Panc1 (cell line): Measurements from ENCODE around the gene WDR86.

ENCODE experiments used
- CTCF ChIP-seq: fragments of 450-650 bp; IDR thresholded peaks from 2 replicates; pipeline ENCODE4 v1.5.1; 2017; ENCODE audit warnings: mild to moderate bottlenecking
- TCF7L2 ChIP-seq: IDR thresholded peaks from 2 replicates; pipeline ENCODE4 v1.6.1; 2011; ENCODE audit warnings: mild to moderate bottlenecking, low read depth, low read length, inconsistent platforms

- TF ChIP-seq CTCF (no peak), TCF7L2 (no peak)
Observed at GRCh38 chr7:151422212-151422611, 12.4 kb upstream of the WDR86 start.
